Neutrophil (primary cell): Measurements from ENCODE around the gene SPEM3.

Experiments used
- H3K27ac ChIP-seq: fragments of 200-600 bp; sonication (generic); 2 replicates; pipeline ENCODE4 v1.5.1; 2016; ENCODE audit warnings: mild to moderate bottlenecking, moderate library complexity
- H3K27me3 ChIP-seq: fragments of 200-600 bp; sonication (generic); 2 replicates; pipeline ENCODE4 v1.6.0; 2016; ENCODE audit warnings: mild to moderate bottlenecking
- H3K36me3 ChIP-seq: fragments of 200-600 bp; sonication (generic); 2 replicates; pipeline ENCODE4 v1.5.1; 2017
- H3K4me1 ChIP-seq, 2 experiments: fragments of 200-600 bp in 1 of 2; sonication (generic) in 1 of 2; 1 replicate in 1 of 2; 2 replicates in 1 of 2; pipeline versions ENCODE4 v1.5.1 to v1.6.1; 2013 to 2016; ENCODE audit warnings: low read depth in 1 of 2, low read length in 1 of 2, mild to moderate bottlenecking in 1 of 2, moderate library complexity in 1 of 2; ENCODE audit not compliant: control insufficient read depth in 1 of 2, insufficient read depth in 1 of 2
- H3K4me3 ChIP-seq, 2 experiments: fragments of 200-600 bp in 1 of 2; sonication (generic) in 1 of 2; 1 replicate in 1 of 2; 2 replicates in 1 of 2; pipeline ENCODE4 v1.5.1; 2013 to 2016; ENCODE audit warnings: low read depth in 1 of 2, low read length in 1 of 2, mild to moderate bottlenecking in 1 of 2, moderate library complexity in 1 of 2
- H3K9me3 ChIP-seq: fragments of 200-600 bp; sonication (generic); 2 replicates; pipeline ENCODE4 v1.5.1; 2016
- TF ChIP-seq, protein P1 (sequence below): fragments of 200-600 bp; sonication (generic); IDR thresholded peaks from 2 replicates; pipeline ENCODE4 v1.5.1; 2016; ENCODE audit warnings: antibody characterized with exemption

Gene SPEM3

DNA sequence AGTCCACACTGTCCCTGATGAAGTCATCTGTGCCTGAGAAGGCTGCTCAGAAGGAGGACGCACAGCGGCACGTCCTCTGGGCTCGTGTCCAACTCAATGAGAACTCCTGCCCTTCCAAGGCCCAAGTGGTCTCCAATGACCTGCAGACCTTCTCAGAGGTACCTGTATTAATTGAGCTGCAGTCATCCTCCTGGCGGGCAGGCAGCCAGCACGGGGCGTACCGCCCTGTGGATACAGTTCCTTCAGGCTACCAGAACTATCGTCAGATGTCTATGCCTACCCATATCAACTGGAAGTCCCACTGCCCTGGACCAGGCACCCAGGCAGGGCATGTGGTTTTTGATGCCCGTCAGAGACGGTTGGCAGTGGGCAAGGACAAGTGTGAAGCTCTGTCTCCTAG, 3.6 kb downstream of the SPEM3 start:
- TF ChIP-seq, protein P1, sequence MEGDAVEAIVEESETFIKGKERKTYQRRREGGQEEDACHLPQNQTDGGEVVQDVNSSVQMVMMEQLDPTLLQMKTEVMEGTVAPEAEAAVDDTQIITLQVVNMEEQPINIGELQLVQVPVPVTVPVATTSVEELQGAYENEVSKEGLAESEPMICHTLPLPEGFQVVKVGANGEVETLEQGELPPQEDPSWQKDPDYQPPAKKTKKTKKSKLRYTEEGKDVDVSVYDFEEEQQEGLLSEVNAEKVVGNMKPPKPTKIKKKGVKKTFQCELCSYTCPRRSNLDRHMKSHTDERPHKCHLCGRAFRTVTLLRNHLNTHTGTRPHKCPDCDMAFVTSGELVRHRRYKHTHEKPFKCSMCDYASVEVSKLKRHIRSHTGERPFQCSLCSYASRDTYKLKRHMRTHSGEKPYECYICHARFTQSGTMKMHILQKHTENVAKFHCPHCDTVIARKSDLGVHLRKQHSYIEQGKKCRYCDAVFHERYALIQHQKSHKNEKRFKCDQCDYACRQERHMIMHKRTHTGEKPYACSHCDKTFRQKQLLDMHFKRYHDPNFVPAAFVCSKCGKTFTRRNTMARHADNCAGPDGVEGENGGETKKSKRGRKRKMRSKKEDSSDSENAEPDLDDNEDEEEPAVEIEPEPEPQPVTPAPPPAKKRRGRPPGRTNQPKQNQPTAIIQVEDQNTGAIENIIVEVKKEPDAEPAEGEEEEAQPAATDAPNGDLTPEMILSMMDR = no peak
- Histone ChIP-seq H3K27me3 (peaks cover 6% of the 10 kb centered on the region), H3K27ac (no peak overlapping the region), H3K4me3 (no peak overlapping the region), H3K36me3 (no peaks in the 10 kb centered on the region), H3K4me1 (peaks cover 24% of the 10 kb centered on the region in 2 experiments), H3K9me3 (no peaks in the 10 kb centered on the region)

DNA sequence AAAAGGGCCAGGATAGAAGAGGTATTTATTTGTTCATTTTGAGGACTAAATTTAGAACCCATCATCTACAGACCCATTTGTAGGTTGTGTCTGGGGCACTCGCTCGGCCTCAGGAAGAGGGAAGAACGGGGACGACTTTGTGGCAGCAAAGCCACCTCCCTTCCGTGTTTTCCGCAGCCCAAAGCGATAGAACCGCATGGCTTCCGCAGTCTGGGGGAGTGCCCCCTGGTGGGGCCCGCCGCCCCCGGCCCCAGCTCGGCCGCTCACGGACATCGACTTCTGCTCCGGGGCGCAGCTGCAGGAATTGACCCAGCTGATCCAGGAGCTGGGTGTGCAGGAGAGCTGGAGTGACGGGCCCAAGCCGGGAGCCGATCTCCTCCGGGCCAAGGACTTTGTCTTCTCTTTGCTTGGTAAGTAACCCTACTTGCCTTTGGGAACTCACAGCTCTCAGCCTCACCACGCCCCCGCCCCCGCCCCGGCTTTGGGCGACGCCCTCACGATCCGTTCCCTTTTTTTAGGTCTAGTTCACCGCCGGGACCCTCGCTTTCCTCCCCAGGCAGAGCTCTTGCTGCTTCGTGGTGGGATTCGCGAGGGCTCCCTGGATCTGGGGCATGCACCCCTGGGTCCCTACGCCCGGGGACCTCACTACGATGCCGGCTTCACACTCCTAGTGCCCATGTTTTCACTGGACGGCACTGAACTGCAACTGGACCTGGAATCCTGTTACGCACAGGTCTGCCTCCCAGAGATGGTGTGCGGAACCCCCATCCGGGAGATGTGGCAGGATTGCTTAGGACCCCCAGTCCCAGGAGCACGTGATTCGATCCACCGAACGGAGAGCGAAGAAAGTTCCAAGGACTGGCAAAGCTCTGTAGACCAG, 7.3 kb downstream of the SPEM3 start:
- TF ChIP-seq, protein P1 = no peak
- peaks cover 50 to 60% of the 10 kb centered on the region in 2 experiments for H3K4me1 ChIP-seq
- no peaks in the 10 kb centered on the region for H3K36me3 ChIP-seq
- H3K27ac ChIP-seq = peak overlapping the region; percentile 72
- peaks cover 42% of the 10 kb centered on the region for H3K27me3 ChIP-seq
- H3K4me3 ChIP-seq = peak overlapping the region; percentile 58 to 75
- no peaks in the 10 kb centered on the region for H3K9me3 ChIP-seq

DNA sequence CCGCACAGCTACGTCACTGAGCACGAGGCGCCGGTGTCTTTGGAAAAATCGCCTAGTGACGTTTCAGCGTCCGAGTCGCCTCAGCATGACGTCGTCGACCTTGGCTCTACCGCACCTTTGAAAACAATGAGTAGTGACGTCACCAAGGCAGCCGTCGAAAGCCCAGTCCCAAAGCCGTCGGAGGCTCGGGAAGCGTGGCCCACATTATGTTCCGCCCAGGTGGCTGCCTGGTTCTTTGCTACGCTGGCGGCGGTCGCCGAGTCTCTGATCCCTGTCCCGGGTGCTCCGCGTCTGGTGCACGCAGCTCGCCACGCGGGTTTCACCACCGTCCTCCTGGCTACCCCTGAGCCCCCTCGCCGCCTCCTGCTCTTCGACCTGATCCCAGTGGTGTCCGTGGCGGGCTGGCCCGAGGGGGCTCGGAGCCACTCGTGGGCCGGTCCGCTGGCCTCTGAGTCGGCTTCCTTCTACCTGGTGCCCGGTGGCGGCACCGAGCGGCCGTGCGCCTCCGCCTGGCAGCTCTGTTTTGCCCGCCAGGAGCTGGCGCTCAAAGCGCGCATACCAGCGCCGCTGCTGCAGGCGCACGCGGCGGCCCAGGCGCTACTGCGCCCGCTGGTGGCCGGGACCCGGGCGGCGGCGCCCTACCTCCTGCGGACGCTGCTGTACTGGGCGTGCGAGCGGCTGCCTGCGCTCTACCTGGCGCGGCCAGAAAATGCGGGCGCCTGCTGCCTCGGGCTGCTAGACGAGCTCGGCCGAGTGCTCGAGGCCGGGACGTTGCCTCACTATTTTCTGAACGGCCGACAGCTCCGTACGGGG, 8.1 kb downstream of the SPEM3 start:
- Histone ChIP-seq H3K36me3 (no peaks in the 10 kb centered on the region), H3K27me3 (peaks cover 51% of the 10 kb centered on the region), H3K9me3 (no peaks in the 10 kb centered on the region), H3K27ac (peak overlapping the region; percentile 72), H3K4me3 (peak overlapping the region; percentile 58 to 75), H3K4me1 (peaks cover 50 to 61% of the 10 kb centered on the region in 2 experiments)
- TF ChIP-seq, protein P1 = peak; percentile 82

DNA sequence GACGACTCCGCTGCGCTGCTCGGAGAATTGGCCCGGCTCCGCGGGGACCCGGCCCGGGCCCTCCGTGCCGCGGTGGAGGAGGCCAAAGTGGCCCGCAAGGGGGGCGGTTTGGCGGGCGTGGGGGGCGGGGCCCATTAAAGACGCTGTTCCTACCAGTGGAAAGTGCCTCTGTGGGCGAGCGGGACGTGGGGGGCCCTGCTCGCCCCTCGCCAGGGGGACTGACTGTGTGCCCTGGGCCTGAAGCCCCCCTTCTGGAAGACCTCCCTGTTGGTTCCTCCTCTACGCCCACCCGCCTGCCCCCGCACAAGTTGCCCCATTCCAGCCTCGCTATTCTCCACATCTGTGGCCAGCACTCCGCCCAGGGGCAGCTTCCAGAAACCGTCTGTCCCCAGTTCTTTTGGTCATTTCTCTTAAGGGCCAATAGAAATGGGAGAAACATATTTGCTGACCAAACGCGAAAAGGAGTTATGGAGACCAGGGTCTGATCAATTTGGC, 8.8 kb downstream of the SPEM3 start:
- Histone ChIP-seq H3K4me3 (peak overlapping the region; percentile 58 to 75), H3K4me1 (peaks cover 50 to 61% of the 10 kb centered on the region in 2 experiments), H3K36me3 (no peaks in the 10 kb centered on the region), H3K9me3 (no peaks in the 10 kb centered on the region), H3K27me3 (peaks cover 57% of the 10 kb centered on the region), H3K27ac (peak overlapping the region; percentile 72)
- TF ChIP-seq, protein P1 = no peak

DNA sequence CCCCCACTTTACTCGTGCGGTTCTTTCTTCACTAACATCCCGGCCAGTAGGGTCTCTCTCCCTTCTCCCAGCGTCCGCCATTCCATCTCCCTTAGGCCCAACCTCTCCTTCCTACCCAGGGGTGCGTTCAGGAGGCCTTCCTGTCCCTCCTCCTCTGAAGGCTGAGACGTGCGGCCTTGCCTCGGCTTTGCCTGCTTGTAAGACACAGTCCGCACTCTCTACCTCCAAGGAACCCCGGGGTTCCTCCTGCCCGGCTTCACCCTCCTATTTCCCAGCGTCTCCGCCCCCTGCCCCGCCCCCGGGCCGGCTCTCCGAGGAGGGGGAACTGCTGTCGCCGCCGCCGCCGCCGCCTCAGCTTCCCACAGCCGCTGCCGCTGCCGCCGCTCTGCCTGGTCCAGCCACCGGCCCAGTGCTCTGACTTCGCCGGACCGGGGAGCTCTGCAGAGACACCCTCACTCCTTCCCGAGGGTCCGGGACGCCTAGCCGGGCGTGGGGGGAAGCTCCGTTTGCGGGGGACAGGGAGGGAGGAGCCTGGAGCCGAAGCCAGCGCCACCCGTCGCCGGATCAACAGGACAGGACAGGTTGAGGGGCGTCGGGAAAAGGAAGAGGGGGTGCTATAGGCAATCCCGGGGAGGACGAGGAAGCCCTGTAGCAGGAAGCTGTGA, 9.4 kb downstream of the SPEM3 start:
- H3K4me3 ChIP-seq = peak overlapping the region; percentile 58 to 75

More for the DNA sequence above, 9.4 kb downstream of the SPEM3 start:
- peak overlapping the region; percentile 63 for H3K27ac ChIP-seq
- peaks cover 50 to 61% of the 10 kb centered on the region in 2 experiments for H3K4me1 ChIP-seq
- no peaks in the 10 kb centered on the region for H3K36me3 ChIP-seq
- TF ChIP-seq, protein P1 = peak; percentile 47
- no peaks in the 10 kb centered on the region for H3K9me3 ChIP-seq
- H3K27me3 ChIP-seq = peaks cover 64% of the 10 kb centered on the region
